ENCODE measurements around the gene RNF40. TPM values are rescaled to one million over a fixed set of nuclear protein-coding genes. Genes with fewer than 3 reads are reported as not detected.

The RNF40 gene
- total and polyA plus RNA-seq, 4 experiments from 2014 or later, result 16.6 to 109 (median 76.8) TPM

GRCh38 chr16:30767767-30768465 lies 5.8 kb downstream of the RNF40 start:
- no peaks in the 10 kb centered on the region for H3K27me3 ChIP-seq (ENCODE audit: insufficient read depth, low read length)
- peaks cover 10 to 21% (median 14%) of the 10 kb centered on the region in 4 donors for H3K4me1 Mint-ChIP-seq
- H3K27ac Mint-ChIP-seq, result peak overlapping the region in 2 of 7 donors; percentile 13 to 42
- peaks cover 95% of the 10 kb centered on the region for H3K36me3 ChIP-seq (ENCODE audit: insufficient read depth, low read length)
- H3K36me3 Mint-ChIP-seq, result peaks cover 46 to 88% of the 10 kb centered on the region in 2 donors
- no peak overlapping the region for H3K27ac ChIP-seq (ENCODE audit: low read depth, low read length)
- ChIA-PET POLR2A (ENCODE audit: partially characterized antibody) (interaction anchor here (0.8 to 1.9 kb wide), 2 partner anchors 20 to 46 kb away, joined by 3 to 6 read pairs; partner anchors contain the start of gene PHKG2), CTCF (ENCODE audit: partially characterized antibody) (interaction anchor here (0.7 kb wide), 1 partner anchor 134 kb away, joined by 3 read pairs; no protein-coding TSS in a partner anchor)
- H3K9me3 ChIP-seq (ENCODE audit: control insufficient read depth in 1 of 2, low read length in 2 of 2), result no peaks in the 10 kb centered on the region
- H3K4me3 Mint-ChIP-seq, result no peak overlapping the region
- H3K27me3 Mint-ChIP-seq, result peaks cover 0 to 1% of the 10 kb centered on the region in 2 donors
- H3K4me1 ChIP-seq (ENCODE audit: insufficient read depth, low read length), result peaks cover 13% of the 10 kb centered on the region
- intact Hi-C loops (cut with micrococcal nuclease), result no loop called here
- peak in 1 of 5 donors; percentile 28 for DNase-seq
- peaks cover 0 to 1% (median 0%) of the 10 kb centered on the region in 8 donors for H3K9me3 Mint-ChIP-seq
- H3K4me3 ChIP-seq (ENCODE audit: low read length in 2 of 2), result no peak overlapping the region

- H3K4me1 ChIP-seq (ENCODE audit: insufficient read depth, low read length), result peaks cover 6% of the 10 kb centered on the region
- no peaks in the 10 kb centered on the region for H3K9me3 ChIP-seq (ENCODE audit: control insufficient read depth in 1 of 2, low read length in 2 of 2)
- DNase-seq, result no peak
- H3K27ac Mint-ChIP-seq, result no peak overlapping the region
- no peaks in the 10 kb centered on the region for H3K9me3 Mint-ChIP-seq
- ChIA-PET CTCF (ENCODE audit: partially characterized antibody) (interaction anchor here (0.7 to 1.3 kb wide), 2 partner anchors 75 to 133 kb away, joined by 3 read pairs; no protein-coding TSS in a partner anchor), POLR2A (ENCODE audit: partially characterized antibody) (interaction anchor here (0.8 to 1.9 kb wide), 2 partner anchors 21 to 45 kb away, joined by 3 to 6 read pairs; partner anchors contain the start of gene PHKG2)
- H3K4me1 Mint-ChIP-seq, result peaks cover 11 to 18% (median 14%) of the 10 kb centered on the region in 4 donors
- H3K27me3 Mint-ChIP-seq, result peaks cover 0 to 1% of the 10 kb centered on the region in 2 donors
- no peaks in the 10 kb centered on the region for H3K27me3 ChIP-seq (ENCODE audit: insufficient read depth, low read length)
- H3K36me3 Mint-ChIP-seq, result peaks cover 49 to 88% of the 10 kb centered on the region in 2 donors
- intact Hi-C loops (cut with micrococcal nuclease), result no loop called here
- no peak overlapping the region for H3K27ac ChIP-seq (ENCODE audit: low read depth, low read length)
- no peak overlapping the region for H3K4me3 ChIP-seq (ENCODE audit: low read length in 2 of 2)
- peak overlapping the region in 1 of 8 donors; percentile 15 for H3K4me3 Mint-ChIP-seq
- peaks cover 95% of the 10 kb centered on the region for H3K36me3 ChIP-seq (ENCODE audit: insufficient read depth, low read length)
Measured at GRCh38 chr16:30768583-30769181, 6.6 kb downstream of the RNF40 start.

GRCh38 chr16:30769379-30770089 lies 7.4 kb downstream of the RNF40 start:
- no peak overlapping the region for H3K27ac ChIP-seq (ENCODE audit: low read depth, low read length)
- H3K4me1 ChIP-seq (ENCODE audit: insufficient read depth, low read length), result no peaks in the 10 kb centered on the region
- no peaks in the 10 kb centered on the region for H3K27me3 ChIP-seq (ENCODE audit: insufficient read depth, low read length)
- no peak for DNase-seq
- Mint-ChIP-seq H3K36me3 (peaks cover 47 to 82% of the 10 kb centered on the region in 2 donors), H3K4me3 (no peak overlapping the region), H3K27me3 (peaks cover 0 to 1% of the 10 kb centered on the region in 2 donors), H3K4me1 (peaks cover 9 to 15% (median 13%) of the 10 kb centered on the region in 4 donors), H3K9me3 (no peaks in the 10 kb centered on the region), H3K27ac (no peak overlapping the region)
- H3K4me3 ChIP-seq (ENCODE audit: low read length in 2 of 2), result no peak overlapping the region
- no peaks in the 10 kb centered on the region for H3K9me3 ChIP-seq (ENCODE audit: control insufficient read depth in 1 of 2, low read length in 2 of 2)
- peaks cover 87% of the 10 kb centered on the region for H3K36me3 ChIP-seq (ENCODE audit: insufficient read depth, low read length)
- intact Hi-C loops (cut with micrococcal nuclease), result no loop called here
- CTCF ChIA-PET (ENCODE audit: partially characterized antibody), result interaction anchor here (1.3 kb wide), 1 partner anchor 76 kb away, joined by 3 read pairs; no protein-coding TSS in a partner anchor
- POLR2A ChIA-PET (ENCODE audit: partially characterized antibody), result interaction anchor here (0.7 to 1.9 kb wide), 2 partner anchors 22 to 212 kb away, joined by 3 to 6 read pairs; partner anchors contain the start of gene PHKG2

GRCh38 chr16:30771726-30772125 lies 9.6 kb downstream of the RNF40 start:
- CTCF ChIA-PET (ENCODE audit: partially characterized antibody), result interaction anchor here (1.2 kb wide), 1 partner anchor 42 kb away, joined by 3 read pairs; no protein-coding TSS in a partner anchor
- intact Hi-C loops (cut with micrococcal nuclease), result no loop called here

GRCh38 chr16:30773826-30774225 lies 11.7 kb downstream of the RNF40 start:
- ChIA-PET CTCF (ENCODE audit: partially characterized antibody) (no interaction called here), POLR2A (ENCODE audit: partially characterized antibody) (interaction anchor here (0.7 to 2.6 kb wide), 3 partner anchors 10 to 26 kb away, joined by 3 to 19 read pairs (median 3); no protein-coding TSS in a partner anchor)
- Mint-ChIP-seq H3K36me3 (peaks cover 21 to 49% of the 10 kb centered on the region in 2 donors), H3K4me3 (peak overlapping the region in 1 of 8 donors; percentile 27), H3K27ac (peak overlapping the region in 1 of 7 donors; percentile 37), H3K27me3 (peaks cover 0 to 1% of the 10 kb centered on the region in 2 donors), H3K9me3 (no peaks in the 10 kb centered on the region), H3K4me1 (peaks cover 14 to 32% (median 22%) of the 10 kb centered on the region in 4 donors)
- H3K9me3 ChIP-seq (ENCODE audit: control insufficient read depth in 1 of 2, low read length in 2 of 2), result no peaks in the 10 kb centered on the region
- intact Hi-C loops (cut with micrococcal nuclease), result no loop called here
- DNase-seq, result no peak
- H3K27ac ChIP-seq (ENCODE audit: low read depth, low read length), result no peak overlapping the region
- peaks cover 12% of the 10 kb centered on the region for H3K4me1 ChIP-seq (ENCODE audit: insufficient read depth, low read length)
- H3K36me3 ChIP-seq (ENCODE audit: insufficient read depth, low read length), result peaks cover 44% of the 10 kb centered on the region
- no peaks in the 10 kb centered on the region for H3K27me3 ChIP-seq (ENCODE audit: insufficient read depth, low read length)
- no peak overlapping the region for H3K4me3 ChIP-seq (ENCODE audit: low read length in 2 of 2)

More at GRCh38 chr16:30771726-30772125, 9.6 kb downstream of the RNF40 start:
- H3K4me1 ChIP-seq (ENCODE audit: insufficient read depth, low read length), result peaks cover 12% of the 10 kb centered on the region
- Mint-ChIP-seq H3K4me3 (no peak overlapping the region), H3K27me3 (peaks cover 0 to 1% of the 10 kb centered on the region in 2 donors), H3K9me3 (no peaks in the 10 kb centered on the region), H3K36me3 (peaks cover 31 to 70% of the 10 kb centered on the region in 2 donors), H3K27ac (no peak overlapping the region), H3K4me1 (peaks cover 11 to 28% (median 19%) of the 10 kb centered on the region in 4 donors)
- POLR2A ChIA-PET (ENCODE audit: partially characterized antibody), result no interaction called here
- no peak overlapping the region for H3K27ac ChIP-seq (ENCODE audit: low read depth, low read length)
- DNase-seq, result no peak
- H3K4me3 ChIP-seq (ENCODE audit: low read length in 2 of 2), result no peak overlapping the region
- peaks cover 65% of the 10 kb centered on the region for H3K36me3 ChIP-seq (ENCODE audit: insufficient read depth, low read length)
- H3K9me3 ChIP-seq (ENCODE audit: control insufficient read depth in 1 of 2, low read length in 2 of 2), result no peaks in the 10 kb centered on the region
- H3K27me3 ChIP-seq (ENCODE audit: insufficient read depth, low read length), result no peaks in the 10 kb centered on the region

- Mint-ChIP-seq H3K27ac (peak overlapping the region in 5 of 7 donors; percentile 1 to 84 (median 63)), H3K36me3 (peaks cover 17 to 42% of the 10 kb centered on the region in 2 donors), H3K4me1 (peaks cover 14 to 32% (median 22%) of the 10 kb centered on the region in 4 donors), H3K4me3 (peak overlapping the region in 7 of 8 donors; percentile 28 to 94 (median 94)), H3K27me3 (no peaks in the 10 kb centered on the region), H3K9me3 (no peaks in the 10 kb centered on the region)
- DNase-seq, result no peak
- H3K27me3 ChIP-seq (ENCODE audit: insufficient read depth, low read length), result no peaks in the 10 kb centered on the region
- intact Hi-C loops (cut with micrococcal nuclease), result loop anchor here (1.0 kb wide), 2 partner anchors 13 to 40 kb away; partner anchors contain the start of gene ZNF629
- H3K4me1 ChIP-seq (ENCODE audit: insufficient read depth, low read length), result peaks cover 12% of the 10 kb centered on the region
- H3K9me3 ChIP-seq (ENCODE audit: control insufficient read depth in 1 of 2, low read length in 2 of 2), result no peaks in the 10 kb centered on the region
- CTCF ChIA-PET (ENCODE audit: partially characterized antibody), result interaction anchor here (1.0 kb wide), 1 partner anchor 11 kb away, joined by 3 read pairs; no protein-coding TSS in a partner anchor
- H3K27ac ChIP-seq (ENCODE audit: low read depth, low read length), result no peak overlapping the region
- peak overlapping the region in 1 of 2 donors; percentile 64 for H3K4me3 ChIP-seq (ENCODE audit: low read length in 2 of 2)
- POLR2A ChIA-PET (ENCODE audit: partially characterized antibody), result interaction anchor here (0.7 to 2.6 kb wide), 8 partner anchors 9 to 299 kb away, joined by 3 to 19 read pairs (median 4); partner anchors contain the start of genes PHKG2, ZNF646 and ZNF668
- H3K36me3 ChIP-seq (ENCODE audit: insufficient read depth, low read length), result peaks cover 37% of the 10 kb centered on the region
Measured at GRCh38 chr16:30774367-30775130, 12.4 kb downstream of the RNF40 start.

All from CD4-positive, alpha-beta memory T cell (primary cell).